Gastrocnemius medialis (tissue), 4 donors: ENCODE data around the gene FGFRL1. TPM values are rescaled to one million over a fixed set of nuclear protein-coding genes. Genes with fewer than 3 reads are reported as not detected.

Source experiments
- ATAC-seq, 2 donors: fragments of 150-250 bp; one replicate each; pipeline ENCODE4 v1.9.1; 2016
- DNase-seq, 2 donors: peaks; one replicate each; pipeline ENCODE4 v3.0.0-alpha.2; 2019
- H3K27ac ChIP-seq, 4 donors: fragments of 200-600 bp; sonication (generic); 1 replicate in 1 of 4; 2 replicates in 3 of 4; pipeline ENCODE4 v1.5.1; 2016 to 2018; ENCODE audit warnings: mild to moderate bottlenecking in 2 of 4, moderate library complexity in 1 of 4
- H3K27me3 ChIP-seq, 3 donors: fragments of 200-600 bp; sonication (generic) in 2 of 3; 1 replicate in 1 of 3; 2 replicates in 2 of 3; pipeline versions ENCODE4 v1.5.1 to v1.6.0; 2016 to 2019; ENCODE audit warnings: mild to moderate bottlenecking in 1 of 3, moderate library complexity in 1 of 3
- H3K36me3 ChIP-seq, 2 donors: fragments of 200-600 bp; sonication (generic) in 1 of 2; one replicate each; pipeline ENCODE4 v1.5.1; 2017 to 2018
- H3K4me1 ChIP-seq, 2 donors: fragments of 200-600 bp; sonication (generic) in 1 of 2; one replicate each; pipeline ENCODE4 v1.5.1; 2016 to 2017; ENCODE audit warnings: mild to moderate bottlenecking in 2 of 2
- H3K4me3 ChIP-seq, 4 donors: fragments of 200-600 bp; sonication (generic) in 3 of 4; 1 replicate in 1 of 4; 2 replicates in 3 of 4; pipeline ENCODE4 v1.5.1; 2016 to 2019; ENCODE audit warnings: mild to moderate bottlenecking in 2 of 4
- H3K9me3 ChIP-seq, 3 donors: fragments of 200-600 bp; sonication (generic) in 2 of 3; 1 replicate in 1 of 3; 2 replicates in 2 of 3; pipeline ENCODE4 v1.5.1; 2016 to 2019
- POLR2A ChIP-seq, 2 donors: fragments of 450-650 bp; IDR thresholded peaks; one replicate each; pipeline ENCODE4 v1.6.1; 2017; ENCODE audit warnings: antibody characterized with exemption in 2 of 2, mild to moderate bottlenecking in 2 of 2, moderate library complexity in 2 of 2
- in situ Hi-C, 4 donors: fragments of 200-750 bp; cut with MboI; loops; one replicate each; pipeline versions ENCODE4 v1.15.0 to v1.8.0; 2017; ENCODE audit warnings: low sequenced_read_pairs in 4 of 4
- intact Hi-C: fragments of 100-400 bp; cut with DNase I; formaldehyde crosslinking; loops from one replicate; pipeline ENCODE4 v1.15.1; 2023; ENCODE audit warnings: low total_unique reads
- total RNA-seq, 4 donors: library from RNA; depleted of rRNA; stranded (reverse); fragments of >200 nt; gene quantifications; one replicate each; pipeline versions ENCODE4 v1.1.0 to v1.2.3, GENCODE V29; 2016
- TF ChIP-seq, protein P1 (sequence below), 5 experiments: fragments of 450-650 bp in 3 of 5; fragments of 200-600 bp in 2 of 5; sonication (generic) in 2 of 5; IDR thresholded peaks in 4 of 5; conservative IDR thresholded peaks in 1 of 5; 1 replicate in 4 of 5; 2 replicates in 1 of 5; pipeline ENCODE4 v1.5.1; 2016 to 2019; ENCODE audit warnings: antibody characterized with exemption in 5 of 5, mild to moderate bottlenecking in 3 of 5, moderate library complexity in 3 of 5

FGFRL1 gene
- total RNA-seq, 4 donors from 2014 or later, result 10.4 to 32.4 (median 15.2) TPM

- Histone ChIP-seq H3K4me1 (peaks cover 14 to 22% of the 10 kb centered on the region in 2 donors), H3K27me3 (no peaks in the 10 kb centered on the region), H3K4me3 (no peak overlapping the region), H3K27ac (no peak overlapping the region), H3K9me3 (no peaks in the 10 kb centered on the region), H3K36me3 (peaks cover 0 to 11% of the 10 kb centered on the region in 2 donors)
- TF ChIP-seq POLR2A (IDR thresholded peaks at IDR 0.05), result no peak
- TF ChIP-seq, protein P1, sequence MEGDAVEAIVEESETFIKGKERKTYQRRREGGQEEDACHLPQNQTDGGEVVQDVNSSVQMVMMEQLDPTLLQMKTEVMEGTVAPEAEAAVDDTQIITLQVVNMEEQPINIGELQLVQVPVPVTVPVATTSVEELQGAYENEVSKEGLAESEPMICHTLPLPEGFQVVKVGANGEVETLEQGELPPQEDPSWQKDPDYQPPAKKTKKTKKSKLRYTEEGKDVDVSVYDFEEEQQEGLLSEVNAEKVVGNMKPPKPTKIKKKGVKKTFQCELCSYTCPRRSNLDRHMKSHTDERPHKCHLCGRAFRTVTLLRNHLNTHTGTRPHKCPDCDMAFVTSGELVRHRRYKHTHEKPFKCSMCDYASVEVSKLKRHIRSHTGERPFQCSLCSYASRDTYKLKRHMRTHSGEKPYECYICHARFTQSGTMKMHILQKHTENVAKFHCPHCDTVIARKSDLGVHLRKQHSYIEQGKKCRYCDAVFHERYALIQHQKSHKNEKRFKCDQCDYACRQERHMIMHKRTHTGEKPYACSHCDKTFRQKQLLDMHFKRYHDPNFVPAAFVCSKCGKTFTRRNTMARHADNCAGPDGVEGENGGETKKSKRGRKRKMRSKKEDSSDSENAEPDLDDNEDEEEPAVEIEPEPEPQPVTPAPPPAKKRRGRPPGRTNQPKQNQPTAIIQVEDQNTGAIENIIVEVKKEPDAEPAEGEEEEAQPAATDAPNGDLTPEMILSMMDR (IDR thresholded peaks at IDR 0.05 in 4 of 5, conservative IDR thresholded peaks at IDR 0.05 in 1 of 5), result no peak
- DNase-seq (no peak), ATAC-seq (no peak)
- intact Hi-C loops, result loop anchor here (5.0 kb wide), 1 partner anchor 57 kb away; the partner anchor contains the start of genes GAK and TMEM175
- in situ Hi-C loops, result no loop called here
Observed at GRCh38 chr4:988726-989721, 22.4 kb upstream of the FGFRL1 start.

- Histone ChIP-seq H3K4me1 (peaks cover 12 to 22% of the 10 kb centered on the region in 2 donors), H3K27ac (no peak overlapping the region), H3K4me3 (no peak overlapping the region), H3K9me3 (no peaks in the 10 kb centered on the region), H3K36me3 (peaks cover 0 to 11% of the 10 kb centered on the region in 2 donors), H3K27me3 (no peaks in the 10 kb centered on the region)
- intact Hi-C loops, result loop anchor here (5.0 kb wide), 1 partner anchor 58 kb away; the partner anchor contains the start of genes GAK and TMEM175
- DNase-seq, result no peak
- no peak for TF ChIP-seq POLR2A (IDR thresholded peaks at IDR 0.05)
- TF ChIP-seq, protein P1 (IDR thresholded peaks at IDR 0.05 in 4 of 5, conservative IDR thresholded peaks at IDR 0.05 in 1 of 5), result no peak
- ATAC-seq, result no peak
- in situ Hi-C loops, result no loop called here
Observed at GRCh38 chr4:989722-990471, 21.5 kb upstream of the FGFRL1 start.

- H3K27me3 ChIP-seq, result peaks cover 0 to under 1% (median 0%) of the 10 kb centered on the region in 3 donors
- H3K27ac ChIP-seq, result no peak overlapping the region
- TF ChIP-seq POLR2A (IDR thresholded peaks at IDR 0.05), result no peak
- TF ChIP-seq, protein P1 (IDR thresholded peaks at IDR 0.05 in 4 of 5, conservative IDR thresholded peaks at IDR 0.05 in 1 of 5), result no peak
- intact Hi-C loops (no loop called here), in situ Hi-C loops (no loop called here)
- no peaks in the 10 kb centered on the region for H3K9me3 ChIP-seq
- H3K36me3 ChIP-seq, result peaks cover 0 to 11% of the 10 kb centered on the region in 2 donors
- DNase-seq (no peak), ATAC-seq (no peak)
- H3K4me1 ChIP-seq, result peaks cover 7 to 16% of the 10 kb centered on the region in 2 donors
- no peak overlapping the region for H3K4me3 ChIP-seq
Observed at GRCh38 chr4:990746-991367, 20.6 kb upstream of the FGFRL1 start.

DNA sequence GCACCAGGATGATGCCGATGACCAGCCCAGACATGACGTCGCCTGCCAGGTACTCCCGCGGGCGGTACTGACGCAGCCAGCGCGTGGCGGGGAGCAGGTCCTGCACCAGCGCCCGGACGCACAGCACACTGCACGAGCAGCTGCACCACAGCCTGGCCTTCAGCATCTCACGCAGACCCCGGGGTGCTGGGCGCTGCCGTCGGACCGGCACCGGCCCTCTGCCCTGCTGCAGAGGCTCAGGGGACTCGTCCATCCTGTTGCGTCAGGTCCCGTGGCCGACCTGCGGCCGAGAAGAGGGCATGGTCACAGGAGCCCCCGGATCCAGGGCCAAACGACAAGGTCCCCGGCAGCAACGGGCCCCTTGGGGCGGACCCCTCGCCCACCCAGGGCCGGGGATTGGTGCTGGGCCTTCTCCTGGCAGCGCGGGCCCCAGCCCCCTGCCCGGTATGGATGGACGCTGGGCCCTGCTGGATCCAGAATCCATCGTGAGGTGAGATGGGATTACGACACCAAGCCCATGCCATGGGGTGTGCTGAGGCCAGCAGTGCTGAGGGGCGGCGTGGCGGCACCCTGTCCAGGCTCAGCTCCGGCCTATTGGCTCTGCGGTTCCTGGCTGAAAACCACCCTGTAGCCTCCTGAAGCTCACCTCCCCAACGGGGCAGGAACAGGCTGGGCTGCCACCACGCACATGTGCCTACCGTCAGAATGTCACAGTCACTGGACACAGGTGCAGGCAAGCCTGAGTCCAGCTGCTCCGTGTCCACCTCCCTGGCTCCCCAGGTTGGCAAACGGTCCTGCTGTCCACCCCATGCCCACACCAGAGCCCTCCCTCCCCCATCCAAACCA is 19.8 kb upstream of the FGFRL1 start:
- Histone ChIP-seq H3K4me3 (no peak overlapping the region), H3K36me3 (peaks cover 0 to 11% of the 10 kb centered on the region in 2 donors), H3K27ac (no peak overlapping the region), H3K4me1 (peaks cover 0 to 9% of the 10 kb centered on the region in 2 donors), H3K9me3 (no peaks in the 10 kb centered on the region), H3K27me3 (peaks cover 7% of the 10 kb centered on the region in 3 donors)
- DNase-seq, result no peak
- TF ChIP-seq, protein P1 (IDR thresholded peaks at IDR 0.05 in 4 of 5, conservative IDR thresholded peaks at IDR 0.05 in 1 of 5), result no peak
- no peak for TF ChIP-seq POLR2A (IDR thresholded peaks at IDR 0.05)
- intact Hi-C loops, result no loop called here
- in situ Hi-C loops, result no loop called here
- no peak for ATAC-seq
